Measurements from ENCODE around the gene HSD17B8. TPM values are rescaled to one million over a fixed set of nuclear protein-coding genes. Genes with fewer than 3 reads are reported as not detected.

Gene HSD17B8
- polyA plus RNA-seq, 1 of the 3 experiments (the other 2 are of a cell fraction), result 37.5 TPM

GRCh38 chr6:33172688-33173534, 31.5 kb upstream of the HSD17B8 start:
- Histone ChIP-seq H3K9ac (no peak overlapping the region), H3K9me2 (no peaks in the 10 kb centered on the region), H3K9me3 (no peaks in the 10 kb centered on the region), H3K4me2 (no peak overlapping the region), H3K4me3 (ENCODE audit: low read depth in 2 of 2, low read length in 1 of 2) (no peak overlapping the region), H3K27ac (ENCODE audit: low read depth in 2 of 2, low read length in 1 of 2) (no peak overlapping the region), H3K79me2 (ENCODE audit: insufficient read depth) (no peaks in the 10 kb centered on the region), H4K20me1 (ENCODE audit: insufficient read depth) (no peaks in the 10 kb centered on the region), H3F3A (replicated peaks; ENCODE audit: insufficient read depth) (no peaks in the 10 kb centered on the region), H2AFZ (ENCODE audit: low read depth) (no peak overlapping the region), H3K27me3 (ENCODE audit: insufficient read depth) (no peaks in the 10 kb centered on the region), H3K36me3 (replicated peaks in 1 of 2; ENCODE audit: control insufficient read depth in 1 of 2, insufficient read depth in 2 of 2, low read length in 1 of 2) (no peaks in the 10 kb centered on the region), H3K4me1 (ENCODE audit: control insufficient read depth in 1 of 2, insufficient read depth in 2 of 2, low read depth in 1 of 2, low read length in 1 of 2) (peaks cover 0 to 3% of the 10 kb centered on the region in 2 experiments; a peak in 1 of 4 replicates)
- TF ChIP-seq GATA2 (CRISPR knock-in tag; IDR thresholded peaks at IDR 0.05) (no peak), JUND (IDR thresholded peaks at IDR 0.05) (no peak), GABPA (IDR thresholded peaks at IDR 0.05; ENCODE audit: low read depth) (no peak), SIN3A (IDR thresholded peaks at IDR 0.05; ENCODE audit: borderline replicate concordance, low read depth, low read length) (no peak), FOSL2 (IDR thresholded peaks at IDR 0.05; ENCODE audit: borderline replicate concordance, low read depth) (no peak), SMC3 (IDR thresholded peaks at IDR 0.05; ENCODE audit: low read depth, low read length) (peak; percentile 10; the same call in 1 of the 2 replicates), FOXM1 (IDR thresholded peaks at IDR 0.05; ENCODE audit: low read depth) (no peak), CHD2 (IDR thresholded peaks at IDR 0.05; ENCODE audit: low read length, partially characterized antibody) (no peak), TCF12 (IDR thresholded peaks at IDR 0.05) (no peak), RAD21 (IDR thresholded peaks at IDR 0.05; ENCODE audit: low read length) (peak; percentile 60), TAF1 (IDR thresholded peaks at IDR 0.05; ENCODE audit: borderline replicate concordance, low read depth, low read length) (no peak), NRF1 (IDR thresholded peaks at IDR 0.05; ENCODE audit: low read depth, low read length) (no peak)
- TF ChIP-seq, protein P1, sequence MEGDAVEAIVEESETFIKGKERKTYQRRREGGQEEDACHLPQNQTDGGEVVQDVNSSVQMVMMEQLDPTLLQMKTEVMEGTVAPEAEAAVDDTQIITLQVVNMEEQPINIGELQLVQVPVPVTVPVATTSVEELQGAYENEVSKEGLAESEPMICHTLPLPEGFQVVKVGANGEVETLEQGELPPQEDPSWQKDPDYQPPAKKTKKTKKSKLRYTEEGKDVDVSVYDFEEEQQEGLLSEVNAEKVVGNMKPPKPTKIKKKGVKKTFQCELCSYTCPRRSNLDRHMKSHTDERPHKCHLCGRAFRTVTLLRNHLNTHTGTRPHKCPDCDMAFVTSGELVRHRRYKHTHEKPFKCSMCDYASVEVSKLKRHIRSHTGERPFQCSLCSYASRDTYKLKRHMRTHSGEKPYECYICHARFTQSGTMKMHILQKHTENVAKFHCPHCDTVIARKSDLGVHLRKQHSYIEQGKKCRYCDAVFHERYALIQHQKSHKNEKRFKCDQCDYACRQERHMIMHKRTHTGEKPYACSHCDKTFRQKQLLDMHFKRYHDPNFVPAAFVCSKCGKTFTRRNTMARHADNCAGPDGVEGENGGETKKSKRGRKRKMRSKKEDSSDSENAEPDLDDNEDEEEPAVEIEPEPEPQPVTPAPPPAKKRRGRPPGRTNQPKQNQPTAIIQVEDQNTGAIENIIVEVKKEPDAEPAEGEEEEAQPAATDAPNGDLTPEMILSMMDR (IDR thresholded peaks at IDR 0.05), result peak; percentile 54
- TF ChIP-seq, protein P2, sequence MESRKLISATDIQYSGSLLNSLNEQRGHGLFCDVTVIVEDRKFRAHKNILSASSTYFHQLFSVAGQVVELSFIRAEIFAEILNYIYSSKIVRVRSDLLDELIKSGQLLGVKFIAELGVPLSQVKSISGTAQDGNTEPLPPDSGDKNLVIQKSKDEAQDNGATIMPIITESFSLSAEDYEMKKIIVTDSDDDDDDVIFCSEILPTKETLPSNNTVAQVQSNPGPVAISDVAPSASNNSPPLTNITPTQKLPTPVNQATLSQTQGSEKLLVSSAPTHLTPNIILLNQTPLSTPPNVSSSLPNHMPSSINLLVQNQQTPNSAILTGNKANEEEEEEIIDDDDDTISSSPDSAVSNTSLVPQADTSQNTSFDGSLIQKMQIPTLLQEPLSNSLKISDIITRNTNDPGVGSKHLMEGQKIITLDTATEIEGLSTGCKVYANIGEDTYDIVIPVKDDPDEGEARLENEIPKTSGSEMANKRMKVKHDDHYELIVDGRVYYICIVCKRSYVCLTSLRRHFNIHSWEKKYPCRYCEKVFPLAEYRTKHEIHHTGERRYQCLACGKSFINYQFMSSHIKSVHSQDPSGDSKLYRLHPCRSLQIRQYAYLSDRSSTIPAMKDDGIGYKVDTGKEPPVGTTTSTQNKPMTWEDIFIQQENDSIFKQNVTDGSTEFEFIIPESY (IDR thresholded peaks at IDR 0.05; ENCODE audit: borderline replicate concordance, low read depth), result no peak
- WGBS (ENCODE audit: low lambda C conversion rate), result 43% methylated on average over 14 of the region's 16 CpGs
- no peak for DNase-seq
- CTCF ChIA-PET, result interaction anchor here (0.6 to 4.6 kb wide), 12 partner anchors 10 to 158 kb away, joined by 3 to 34 read pairs (median 4); no protein-coding TSS in a partner anchor
- POLR2A ChIA-PET, result interaction anchor here (0.7 kb wide), 1 partner anchor 1498 kb away, joined by 6 read pairs; no protein-coding TSS in a partner anchor

All from SK-N-SH (cell line).